Bone marrow (tissue), 2 donors: Measurements from ENCODE around the gene ITGB7.

Experiments used
- DNase-seq, 2 donors: peaks; one replicate each; lab custom pipeline; 2025; lab: John Stamatoyannopoulos, UW

Gene ITGB7

GRCh38 chr12:53196486-53196885 is 10.6 kb downstream of the ITGB7 start:
- no peak for DNase-seq

DNA sequence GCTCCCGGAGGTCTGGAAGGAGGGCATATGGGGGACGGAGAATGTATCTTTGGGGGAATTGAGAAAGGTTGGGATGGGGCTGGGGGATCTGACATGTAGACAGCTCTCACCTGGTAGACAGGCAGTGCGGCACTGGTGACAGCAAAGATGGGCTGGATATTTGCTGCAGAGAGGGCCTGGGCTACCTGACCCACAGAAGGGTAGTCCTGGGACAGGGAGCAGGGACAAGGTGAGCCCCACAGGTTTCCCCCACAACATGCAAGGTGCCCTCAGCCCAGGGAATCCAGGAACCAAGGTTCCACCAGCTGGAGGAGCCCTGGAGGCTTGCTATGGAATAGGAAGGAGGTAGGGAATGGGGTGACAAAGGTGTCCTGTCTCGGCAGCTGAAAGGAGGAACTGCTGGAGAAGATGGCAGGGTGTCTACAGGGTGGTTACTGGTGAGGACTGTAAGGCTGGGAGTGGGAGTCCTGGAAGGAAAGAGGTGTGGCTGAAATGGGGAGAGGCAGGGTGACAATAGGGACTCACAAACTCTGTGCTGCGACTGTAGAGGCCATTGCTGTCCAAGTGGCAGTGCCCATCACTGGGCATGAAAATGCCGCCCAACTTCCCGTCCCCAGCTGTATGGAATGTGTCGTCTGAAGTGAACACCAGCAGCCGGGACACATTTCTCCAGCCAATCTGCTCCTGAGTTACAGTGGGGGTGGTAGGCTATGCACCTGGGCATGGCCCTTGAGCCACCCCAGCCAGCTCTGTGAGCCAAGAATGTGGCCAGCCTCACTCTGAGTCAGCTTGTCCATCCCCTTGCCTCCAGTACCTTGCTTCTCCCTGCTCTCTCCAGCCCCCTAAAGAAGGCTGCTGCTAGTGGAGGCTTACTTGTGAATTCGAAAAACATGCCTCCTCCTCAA is 11.3 kb downstream of the ITGB7 start:
- DNase-seq, result no peak

- DNase-seq, result no peak
Measured at GRCh38 chr12:53194973-53195372, 12.1 kb downstream of the ITGB7 start.

GRCh38 chr12:53193985-53194716 is 12.9 kb downstream of the ITGB7 start:
- no peak for DNase-seq

GRCh38 chr12:53193040-53193439 is 14.0 kb downstream of the ITGB7 start:
- no peak for DNase-seq

- DNase-seq, result no peak
Measured at GRCh38 chr12:53192531-53193021, 14.5 kb downstream of the ITGB7 start.

DNA sequence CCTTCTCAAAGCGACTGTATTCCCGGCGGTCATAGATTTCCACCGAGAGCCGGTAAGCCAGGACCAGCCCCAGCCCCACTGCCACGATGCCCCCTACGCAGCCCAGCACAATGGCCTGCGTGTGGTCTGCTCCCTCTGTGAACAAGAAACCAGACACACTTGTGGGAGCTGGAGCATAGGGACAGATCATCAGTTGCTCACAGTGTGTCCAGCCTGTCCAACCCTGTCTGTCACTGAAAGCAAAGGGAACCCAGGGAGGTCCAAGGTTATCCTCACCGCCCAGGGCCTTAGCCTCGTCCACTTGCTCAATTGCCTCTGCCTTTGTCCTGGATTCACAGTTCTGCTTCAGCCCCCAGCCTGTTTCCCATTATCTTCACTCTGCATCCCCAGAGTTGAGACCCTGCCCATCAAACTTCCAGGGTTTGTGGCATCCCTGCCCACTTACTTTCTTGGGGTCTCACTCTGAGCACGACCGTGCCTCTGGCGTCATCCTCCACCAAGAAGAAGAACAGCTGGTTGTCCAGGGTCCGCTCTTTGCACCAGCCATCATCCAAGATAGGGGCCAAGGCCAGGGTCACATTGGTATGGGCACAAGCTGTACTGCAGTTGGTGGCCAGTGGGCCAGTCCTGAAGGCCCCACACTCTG is 15.0 kb downstream of the ITGB7 start:
- no peak for DNase-seq

DNA sequence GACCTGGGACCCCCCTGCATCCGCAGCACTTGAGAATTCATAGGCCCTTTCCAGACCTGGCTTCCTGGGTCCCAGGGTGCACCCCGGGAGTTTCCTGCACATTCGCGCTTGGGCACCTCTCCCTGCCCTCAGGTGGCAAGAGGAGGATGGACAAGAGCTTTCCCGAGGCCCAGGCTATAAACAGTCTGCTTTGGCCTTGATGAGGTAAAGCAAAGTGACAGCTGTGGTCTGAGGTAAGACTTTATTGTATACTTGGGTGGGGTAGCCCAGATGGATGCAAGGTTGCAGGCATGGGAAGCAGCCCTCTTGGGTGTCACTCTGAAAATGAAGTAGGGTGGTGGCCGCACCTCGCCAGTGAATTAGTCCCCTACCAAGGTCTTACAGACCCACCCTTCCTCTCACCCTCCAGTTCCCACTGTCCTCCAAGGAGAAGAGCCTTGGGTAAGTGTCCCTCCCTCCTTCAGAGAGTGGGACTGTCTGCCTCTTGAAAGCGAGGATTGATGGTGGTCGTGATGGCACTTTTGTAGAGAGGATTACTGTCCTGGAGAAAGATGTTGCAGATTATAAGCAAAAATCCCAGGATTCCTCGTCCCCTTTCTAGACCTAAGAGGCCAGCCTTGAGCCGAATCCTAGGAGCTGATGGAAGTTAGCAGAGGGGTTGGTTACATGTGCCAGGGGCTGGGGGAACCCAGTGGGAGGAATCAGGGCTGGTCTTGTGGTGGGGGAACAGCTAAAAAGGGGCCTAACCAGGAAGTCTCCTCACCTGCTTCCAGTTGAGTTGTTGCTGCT is 15.8 kb downstream of the ITGB7 start:
- no peak for DNase-seq

GRCh38 chr12:53190108-53190729 is 16.8 kb downstream of the ITGB7 start:
- peak in 1 of 2 donors; percentile 25 for DNase-seq

DNA sequence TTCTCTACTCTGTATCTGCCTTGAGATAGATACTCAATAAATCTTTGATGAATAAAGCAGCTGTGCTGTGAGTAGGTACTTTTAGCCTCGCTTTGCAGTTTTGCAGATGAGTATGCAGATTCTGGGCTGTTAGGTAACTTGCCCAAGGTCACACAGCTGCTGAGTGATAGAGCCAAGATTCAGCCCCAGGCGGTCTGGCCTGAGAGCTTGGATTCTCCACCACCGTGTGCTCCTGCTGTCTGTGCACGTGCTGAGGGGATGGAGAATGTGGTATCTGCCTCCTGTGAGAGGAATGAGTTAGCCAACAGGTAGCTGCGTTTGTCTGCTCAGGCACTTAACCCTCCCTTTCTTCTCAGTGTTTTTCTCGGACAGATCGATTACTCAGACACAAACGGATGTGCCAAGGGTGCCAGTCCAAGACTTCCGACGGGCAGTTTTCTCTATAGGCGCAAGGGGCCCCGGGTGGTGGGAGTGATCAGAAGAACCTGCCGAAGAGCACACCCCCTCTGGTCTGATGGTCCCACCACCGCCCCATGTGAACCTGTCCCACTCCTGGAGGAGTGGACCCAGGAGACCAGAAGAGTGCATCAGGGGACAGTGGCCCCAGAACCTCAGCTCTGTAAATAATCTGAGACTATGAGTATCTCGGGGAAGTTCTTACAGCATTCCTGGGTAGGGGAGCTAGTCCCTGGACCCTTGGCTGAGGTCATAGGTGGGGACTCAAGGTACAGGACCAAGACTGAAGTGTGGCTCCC is 19.7 kb downstream of the ITGB7 start:
- no peak for DNase-seq

- DNase-seq, result no peak
Measured at GRCh38 chr12:53186745-53187144, 20.3 kb downstream of the ITGB7 start.

DNA sequence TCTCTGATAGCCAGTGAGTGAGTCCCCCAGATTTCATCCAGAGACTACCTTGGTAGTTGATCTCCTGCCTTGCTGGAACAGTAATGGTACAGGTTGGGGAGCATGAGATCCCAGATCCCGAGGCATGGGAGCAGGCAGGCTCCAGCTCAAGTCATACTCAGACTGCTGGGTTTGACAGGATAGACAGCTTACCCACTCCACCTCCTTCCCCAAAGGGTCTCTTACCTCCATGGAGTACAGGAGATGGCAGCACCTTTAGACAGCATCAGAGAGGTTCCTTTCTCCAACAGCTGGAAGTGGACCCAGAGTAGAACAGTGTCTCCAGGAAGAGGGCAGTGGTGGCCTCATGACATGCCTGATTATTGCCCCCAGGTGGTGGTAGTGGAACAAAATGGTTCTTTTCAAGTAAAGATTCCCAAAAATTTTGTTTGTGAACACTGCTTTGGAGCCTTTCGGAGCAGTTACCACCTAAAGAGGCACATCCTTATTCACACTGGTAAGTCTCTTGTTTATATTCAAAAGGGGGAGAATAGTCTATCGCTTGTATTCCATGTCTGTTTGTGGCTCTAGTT is 21.4 kb downstream of the ITGB7 start:
- no peak for DNase-seq

DNA sequence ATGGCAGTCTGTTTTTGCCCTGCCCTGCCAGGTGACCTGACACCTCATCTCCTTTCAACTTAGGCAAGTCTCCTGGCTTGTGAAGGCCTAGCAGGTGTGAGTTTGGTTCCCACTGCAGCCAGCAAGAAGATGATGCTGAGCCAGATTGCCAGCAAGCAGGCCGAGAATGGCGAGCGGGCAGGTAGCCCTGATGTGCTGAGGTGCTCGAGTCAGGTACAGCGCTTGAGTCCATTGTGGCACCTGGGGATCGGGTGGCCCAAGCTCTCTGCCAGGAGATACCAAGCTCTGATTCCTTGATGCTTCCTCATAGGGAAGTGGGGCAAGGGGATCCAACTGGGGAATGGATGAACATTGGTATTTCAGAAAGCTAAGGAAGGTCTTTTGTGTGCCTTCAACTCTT is 22.2 kb downstream of the ITGB7 start:
- DNase-seq, result no peak

- DNase-seq, result peak in 1 of 2 donors; percentile 40
Measured at GRCh38 chr12:53182903-53183302, 24.1 kb downstream of the ITGB7 start.

GRCh38 chr12:53181935-53182334 is 25.1 kb downstream of the ITGB7 start:
- DNase-seq, result no peak

DNA sequence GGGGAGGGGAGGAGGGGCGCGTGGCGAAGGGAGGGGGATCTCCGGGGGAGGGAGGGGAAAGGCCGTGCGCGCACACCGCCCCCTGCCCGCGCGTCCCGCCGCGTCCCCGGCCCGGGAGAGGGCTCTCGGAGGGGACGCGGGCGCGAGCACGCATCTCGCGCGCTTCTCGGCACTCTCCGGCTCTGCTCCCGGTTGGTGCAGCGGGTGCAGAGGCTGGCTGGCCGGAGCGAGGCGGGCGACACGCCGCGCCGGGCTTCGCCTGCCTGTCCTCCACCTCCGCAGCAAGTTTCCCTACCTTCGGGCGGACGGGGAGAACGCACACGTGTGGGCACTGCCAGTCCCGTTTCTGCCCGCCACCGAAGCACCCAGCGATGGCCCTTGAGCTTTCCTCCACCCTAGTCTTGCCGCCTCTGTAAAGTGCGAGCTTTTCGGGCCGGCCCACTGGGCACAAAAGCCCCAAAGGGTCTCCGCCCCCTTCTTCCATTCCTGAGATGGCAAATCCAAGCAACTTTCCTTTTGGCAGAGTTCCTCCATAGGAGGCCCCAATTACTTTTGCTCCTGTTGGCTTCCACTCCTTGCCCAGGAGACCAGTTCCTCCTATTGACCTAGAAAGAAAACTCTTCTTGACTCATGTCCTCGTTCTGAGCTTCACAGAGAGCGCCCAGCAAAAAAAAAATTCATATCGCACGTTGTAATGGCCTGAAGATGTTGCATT is 26.0 kb downstream of the ITGB7 start:
- DNase-seq, result peak in 1 of 2 donors; percentile 25

DNA sequence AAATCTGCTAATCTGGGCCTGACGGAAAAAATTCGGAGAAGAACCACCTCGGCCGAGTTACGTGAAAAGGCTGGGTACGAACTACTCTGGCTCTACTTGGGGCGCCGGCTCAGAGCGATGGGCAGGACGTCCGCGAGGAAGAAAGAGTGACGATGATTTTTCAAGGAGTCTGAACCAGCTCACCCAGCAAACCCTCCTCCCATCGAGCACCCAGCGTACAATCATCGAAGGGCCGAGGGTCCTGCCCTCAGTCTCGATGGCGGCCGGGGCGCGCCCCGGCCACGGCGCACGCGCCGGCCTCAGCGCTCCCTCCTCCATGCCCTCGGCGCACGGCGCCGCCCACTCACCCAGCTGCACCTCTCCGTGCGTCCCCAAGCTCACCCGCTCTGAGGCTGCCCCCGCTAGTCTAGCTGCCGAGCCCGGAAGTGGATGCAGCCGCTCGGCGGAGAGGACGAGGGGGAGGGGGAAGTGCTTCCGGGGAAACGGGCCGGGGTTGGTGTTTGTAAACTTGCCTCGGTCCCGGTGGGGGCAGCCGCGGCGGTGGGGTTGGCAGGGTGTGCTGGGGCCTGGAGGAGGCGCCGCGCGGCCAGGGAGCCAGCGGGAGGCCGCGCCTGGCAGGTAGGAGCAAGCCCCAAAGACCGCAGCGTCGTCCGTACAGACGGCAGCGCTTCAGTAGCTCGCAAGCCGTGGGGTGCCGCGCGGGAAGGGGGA is 26.7 kb downstream of the ITGB7 start, which contains the start of the genes CSAD and ZNF740:
TSS of gene CSAD (minus strand) at position 706 of the 711 bp plus-strand sequence. CDS start 7,455 bp downstream, outside the sequence.
TSS of gene ZNF740 (plus strand) at position 503 of the 711 bp plus-strand sequence. CDS start 1,262 bp downstream, outside the sequence.
- peak; percentile 79 to 96 for DNase-seq

DNA sequence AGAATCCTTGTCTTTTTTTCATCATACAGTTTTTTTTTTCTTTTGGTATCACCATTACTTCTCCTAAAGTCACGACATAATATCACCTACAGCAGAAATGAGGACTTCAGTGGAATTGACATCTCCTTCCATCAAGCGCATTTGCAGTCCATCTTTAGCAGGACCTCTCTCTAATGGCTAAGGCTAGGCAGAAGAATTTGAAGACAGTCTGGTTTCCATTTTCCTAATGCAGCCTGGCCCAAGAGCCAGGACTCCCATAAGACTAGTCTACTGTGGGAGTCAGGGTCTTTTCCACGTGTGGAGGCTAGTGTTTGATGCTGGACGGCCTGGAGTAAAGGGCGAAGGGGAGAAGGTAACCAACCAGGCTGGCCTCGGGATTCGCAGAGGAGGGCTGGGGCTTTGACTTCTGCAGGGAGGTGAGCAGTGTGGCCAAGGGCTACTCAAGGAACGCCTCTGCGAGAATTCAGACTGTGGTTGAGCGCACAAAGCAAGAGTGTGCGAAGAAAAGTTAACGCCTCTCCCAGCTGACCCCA is 27.3 kb downstream of the ITGB7 start:
- DNase-seq, result no peak
